GM19099 (cell line): ENCODE results near the gene PLK5.

ENCODE experiments used
- POLR2A ChIP-seq: IDR thresholded peaks from 3 replicates; pipeline ENCODE4 v1.6.1; 2011; ENCODE audit warnings: low read depth; ENCODE audit not compliant: insufficient read length; ENCODE audit errors: extremely low read depth

Gene PLK5, protein sequence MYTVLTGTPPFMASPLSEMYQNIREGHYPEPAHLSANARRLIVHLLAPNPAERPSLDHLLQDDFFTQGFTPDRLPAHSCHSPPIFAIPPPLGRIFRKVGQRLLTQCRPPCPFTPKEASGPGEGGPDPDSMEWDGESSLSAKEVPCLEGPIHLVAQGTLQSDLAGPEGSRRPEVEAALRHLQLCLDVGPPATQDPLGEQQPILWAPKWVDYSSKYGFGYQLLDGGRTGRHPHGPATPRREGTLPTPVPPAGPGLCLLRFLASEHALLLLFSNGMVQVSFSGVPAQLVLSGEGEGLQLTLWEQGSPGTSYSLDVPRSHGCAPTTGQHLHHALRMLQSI

GRCh38 chr19:1523412-1524286 lies at the start of gene PLK5:
Gene PLK5 (plus strand): TSS chr19:1524077. CDS start chr19:1526997, 2,920 bp downstream.
- no peak for TF ChIP-seq POLR2A

DNA sequence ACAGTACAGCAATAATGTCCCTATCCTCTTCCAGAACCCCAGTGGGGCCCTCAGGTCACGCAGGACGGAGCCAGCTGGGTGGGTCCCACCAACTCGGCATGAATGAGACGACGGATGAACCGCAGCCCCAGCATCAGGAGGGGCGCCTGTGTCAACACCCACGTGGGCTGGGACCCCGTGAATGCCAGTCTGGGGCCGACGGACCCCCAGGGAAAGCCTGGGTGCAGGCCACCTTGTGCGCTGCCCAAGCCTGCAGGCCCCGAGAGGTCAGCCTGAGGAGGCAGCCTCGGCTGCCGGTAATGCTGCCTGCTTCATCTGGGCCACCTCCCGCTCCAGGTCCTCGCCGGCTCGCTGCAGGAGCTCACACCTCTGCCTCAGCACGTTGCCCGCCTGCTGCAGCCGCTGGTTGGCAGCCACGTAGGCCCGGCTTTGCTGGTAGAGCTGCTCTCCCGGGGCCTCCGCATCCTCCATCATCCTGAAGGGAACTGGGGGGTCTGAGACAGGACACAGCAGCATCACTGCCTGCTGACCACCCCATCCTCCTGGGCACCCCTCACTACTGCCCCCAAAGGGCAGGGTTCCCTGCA lies 49.0 kb upstream of the PLK5 start:
- no peak for TF ChIP-seq POLR2A

GRCh38 chr19:1475751-1476437 lies 48.0 kb upstream of the PLK5 start:
- no peak for TF ChIP-seq POLR2A

GRCh38 chr19:1478934-1479707 lies 44.8 kb upstream of the PLK5 start, which contains the start of gene C19orf25:
Gene C19orf25 (minus strand): TSS chr19:1479215. CDS start chr19:1478903, 312 bp downstream.
- TF ChIP-seq POLR2A = peak; percentile 90

- no peak for TF ChIP-seq POLR2A
Measured at GRCh38 chr19:1481224-1481892, 42.5 kb upstream of the PLK5 start.

- no peak for TF ChIP-seq POLR2A
Measured at GRCh38 chr19:1481893-1482360, 42.0 kb upstream of the PLK5 start.

DNA sequence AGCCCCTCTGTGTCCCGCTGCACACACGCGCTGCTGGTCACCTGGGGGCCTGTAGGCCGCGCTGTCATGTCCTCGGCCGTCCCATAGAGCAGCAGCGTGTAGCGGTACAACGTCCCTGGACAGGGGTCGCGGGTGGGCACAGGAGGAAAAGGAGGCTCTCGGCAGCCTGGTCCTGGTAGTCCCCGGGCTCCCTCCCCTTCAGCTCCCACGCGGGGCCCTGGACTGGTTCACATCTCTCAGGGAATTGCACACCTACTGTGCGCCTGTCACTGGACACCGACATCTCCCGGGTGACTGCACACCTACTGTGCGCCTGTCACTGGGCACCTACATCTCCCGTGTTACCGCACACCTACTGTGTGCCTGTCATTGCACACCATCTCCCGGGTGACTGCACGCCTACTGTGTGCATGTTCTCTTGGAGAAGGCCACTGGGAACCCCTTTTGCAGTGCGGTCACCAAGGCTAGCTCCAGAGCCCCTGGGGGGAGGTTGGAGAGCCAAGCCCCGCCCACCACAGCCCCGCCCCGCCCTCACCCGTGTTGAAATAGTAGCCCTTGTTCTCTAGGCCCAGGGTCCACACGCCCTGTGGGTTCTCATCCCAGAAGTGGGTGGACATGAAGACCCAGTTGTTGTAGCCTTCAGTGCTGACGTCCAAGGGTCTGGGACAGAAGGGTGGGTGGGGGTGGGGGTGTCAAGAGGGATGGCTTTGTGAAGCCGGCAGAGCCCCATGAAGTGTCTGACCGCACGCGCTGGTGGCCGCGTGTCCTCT lies 41.3 kb upstream of the PLK5 start:
- TF ChIP-seq POLR2A = no peak

DNA sequence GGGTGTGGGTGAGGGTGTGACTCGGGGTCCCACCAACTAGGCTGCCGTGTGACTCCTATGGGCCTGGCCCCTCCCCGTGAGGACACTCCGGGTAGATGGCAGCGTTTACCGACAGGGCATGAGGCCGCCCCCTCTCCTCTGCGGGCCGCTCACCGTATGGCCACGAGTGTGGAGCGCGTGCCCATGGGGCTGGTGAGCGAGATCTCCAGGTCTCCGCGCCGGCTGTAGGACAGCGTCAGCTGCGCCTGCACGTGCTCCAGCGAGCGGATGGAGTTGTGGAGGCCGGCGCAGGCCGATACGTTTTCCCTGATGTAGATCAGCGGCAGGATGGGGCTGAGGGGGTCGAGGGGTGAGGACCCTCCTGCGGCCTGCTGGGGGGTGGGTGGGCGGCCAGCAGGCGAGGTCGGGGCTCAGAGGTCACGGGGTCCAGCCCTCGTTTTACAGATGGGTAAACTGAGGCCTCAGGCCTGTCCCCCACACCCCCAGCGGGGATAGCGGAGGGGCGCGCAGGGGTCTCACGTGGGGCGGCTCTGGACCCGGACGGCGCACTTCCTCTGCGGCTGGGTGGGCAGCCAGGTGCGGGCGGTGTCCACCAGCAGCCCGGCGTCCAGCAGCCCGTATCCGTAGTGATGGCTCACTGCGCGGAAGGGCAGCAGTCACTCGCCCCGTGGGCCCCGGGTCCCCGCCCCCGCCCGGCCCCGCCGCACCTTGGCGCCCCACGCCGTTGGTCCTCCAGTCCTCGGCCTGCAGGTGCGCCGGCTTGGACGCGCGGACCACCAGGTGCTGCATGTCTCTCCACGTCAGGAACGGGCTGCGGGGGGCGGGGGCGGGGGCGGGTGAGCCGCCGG lies 40.5 kb upstream of the PLK5 start:
- TF ChIP-seq POLR2A = no peak

GRCh38 chr19:1483979-1484428 lies 39.9 kb upstream of the PLK5 start:
- no peak for TF ChIP-seq POLR2A

DNA sequence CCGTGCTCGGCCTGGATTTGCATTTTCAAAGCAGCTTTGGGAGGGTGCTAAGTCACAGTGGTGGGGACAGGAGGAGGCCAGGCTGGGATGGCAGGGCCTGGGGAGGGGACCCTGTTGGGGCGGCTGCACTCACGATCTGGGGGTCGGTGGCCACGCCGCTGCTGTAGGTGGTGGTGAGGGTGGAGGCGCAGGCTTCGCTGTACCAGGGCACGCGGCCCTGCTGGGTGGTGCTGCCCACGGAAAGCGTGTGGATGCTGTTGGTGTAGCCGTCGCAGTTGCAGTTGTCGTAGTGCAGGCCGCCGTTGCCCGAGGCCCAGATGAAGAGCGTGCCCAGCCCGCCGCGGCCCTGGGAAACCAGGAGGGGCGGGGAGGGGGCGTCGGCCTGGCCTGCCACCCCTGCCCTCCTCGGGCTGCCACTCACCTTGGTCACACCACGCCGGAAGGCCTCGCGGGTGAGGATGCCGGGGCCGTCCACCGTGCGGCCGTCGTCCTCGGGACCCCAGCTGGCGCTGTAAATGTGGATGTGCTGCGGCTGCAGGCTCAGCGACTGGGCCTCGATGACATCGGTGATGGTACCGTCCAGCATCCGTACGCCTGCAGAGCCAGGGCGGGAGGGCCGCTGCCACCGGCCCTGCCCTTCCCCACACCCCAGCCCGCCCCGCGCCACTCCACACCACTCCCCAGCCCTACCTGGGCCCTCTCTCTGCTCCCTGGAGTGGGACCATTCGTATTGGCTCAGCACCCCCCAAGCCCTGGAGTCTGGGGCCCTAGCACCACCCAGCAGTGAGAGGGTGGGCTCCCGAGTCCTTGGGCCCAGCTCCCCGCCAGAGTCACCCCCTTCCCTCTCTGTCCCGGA lies 36.9 kb upstream of the PLK5 start:
- no peak for TF ChIP-seq POLR2A
